Measurements from ENCODE around the gene KANSL3. TPM values are rescaled to one million over a fixed set of nuclear protein-coding genes. Genes with fewer than 3 reads are reported as not detected.
"Not testable (repeated sequence)": the region's sequence is repeated elsewhere in the genome, so short reads cannot be mapped to it uniquely, and the experiment has no call there.

The KANSL3 gene
- total RNA-seq, 1 donor from 2014 or later = 45.8 TPM

DNA sequence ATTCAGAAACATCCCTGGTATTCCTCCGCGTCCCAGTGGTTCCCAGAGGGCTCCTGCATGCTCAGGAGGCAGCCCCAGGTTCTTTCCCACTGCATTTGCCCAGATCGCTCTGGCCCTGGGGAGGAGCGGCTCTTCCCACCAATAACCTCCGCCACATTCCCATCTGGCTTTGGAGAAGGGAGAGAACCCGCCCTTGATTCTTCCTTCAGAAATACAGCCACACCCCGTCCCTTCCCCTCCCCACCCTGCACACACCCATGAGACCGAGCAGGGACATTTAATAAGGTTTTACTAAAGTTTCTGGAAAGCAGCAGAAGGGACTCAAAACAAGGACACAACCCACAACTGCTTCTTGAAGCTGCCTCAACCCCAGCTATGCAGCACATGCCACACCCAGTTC is 79.6 kb downstream of the KANSL3 start:
- Mint-ChIP-seq H3K36me3 (ENCODE audit: low read depth) (no peaks in the 10 kb centered on the region), H3K27me3 (ENCODE audit: low read depth) (no peaks in the 10 kb centered on the region), H3K27ac (no peak overlapping the region), H3K4me3 (ENCODE audit: low read depth) (no peak overlapping the region), H3K4me1 (ENCODE audit: low read depth) (peaks cover 16% of the 10 kb centered on the region), H3K9me3 (no peaks in the 10 kb centered on the region)
- DNase-seq (ENCODE audit: low spot score) = no peak
- intact Hi-C loops (cut with micrococcal nuclease) = loop anchor here (10.0 kb wide), 1 partner anchor 84 kb away; no protein-coding TSS in a partner anchor

GRCh38 chr2:96558061-96558460 is 80.1 kb downstream of the KANSL3 start:
- Mint-ChIP-seq H3K27me3 (ENCODE audit: low read depth) (no peaks in the 10 kb centered on the region), H3K36me3 (ENCODE audit: low read depth) (peaks cover 3% of the 10 kb centered on the region), H3K4me1 (ENCODE audit: low read depth) (peaks cover 19% of the 10 kb centered on the region), H3K4me3 (ENCODE audit: low read depth) (no peak overlapping the region), H3K9me3 (no peaks in the 10 kb centered on the region), H3K27ac (no peak overlapping the region)
- DNase-seq (ENCODE audit: low spot score) = no peak
- intact Hi-C loops (cut with micrococcal nuclease) = loop anchor here (10.0 kb wide), 1 partner anchor 83 kb away; no protein-coding TSS in a partner anchor

DNA sequence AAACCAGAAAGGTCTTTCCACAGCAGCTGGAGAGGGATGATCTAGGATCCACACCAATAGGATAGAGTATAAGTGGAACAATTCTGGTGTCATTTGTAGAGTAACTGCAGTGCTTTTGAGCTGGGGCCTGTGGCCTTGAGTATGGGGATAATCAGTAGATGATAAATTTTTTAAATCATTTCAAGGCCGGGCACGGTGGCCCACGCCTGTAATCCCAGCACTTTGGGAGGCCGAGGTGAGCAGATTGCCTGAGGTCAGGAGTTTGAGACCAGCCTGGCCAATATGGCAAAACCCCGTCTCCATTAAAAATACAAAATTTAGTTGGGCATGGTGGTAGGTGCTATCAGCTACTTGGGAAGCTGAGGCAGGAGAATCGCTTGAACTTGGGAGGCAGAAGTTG is 80.7 kb downstream of the KANSL3 start:
- DNase-seq (ENCODE audit: low spot score); H3K36me3 Mint-ChIP-seq (ENCODE audit: low read depth); H3K4me3 Mint-ChIP-seq (ENCODE audit: low read depth); H3K27ac Mint-ChIP-seq; H3K9me3 Mint-ChIP-seq; H3K27me3 Mint-ChIP-seq (ENCODE audit: low read depth): not testable (repeated sequence)
- H3K4me1 Mint-ChIP-seq (ENCODE audit: low read depth) = peaks cover 19% of the 10 kb centered on the region
- intact Hi-C loops (cut with micrococcal nuclease) = loop anchor here (10.0 kb wide), 1 partner anchor 83 kb away; no protein-coding TSS in a partner anchor

- no peak for DNase-seq (ENCODE audit: low spot score)
- Mint-ChIP-seq H3K4me1 (ENCODE audit: low read depth) (peaks cover 19% of the 10 kb centered on the region), H3K27me3 (ENCODE audit: low read depth) (no peaks in the 10 kb centered on the region), H3K4me3 (ENCODE audit: low read depth) (no peak overlapping the region), H3K36me3 (ENCODE audit: low read depth) (peaks cover 8% of the 10 kb centered on the region), H3K27ac (peak overlapping the region; percentile 13), H3K9me3 (no peaks in the 10 kb centered on the region)
- intact Hi-C loops (cut with micrococcal nuclease) = loop anchor here (10.0 kb wide), 1 partner anchor 82 kb away; no protein-coding TSS in a partner anchor
Measured at GRCh38 chr2:96556441-96557330, 81.4 kb downstream of the KANSL3 start.

DNA sequence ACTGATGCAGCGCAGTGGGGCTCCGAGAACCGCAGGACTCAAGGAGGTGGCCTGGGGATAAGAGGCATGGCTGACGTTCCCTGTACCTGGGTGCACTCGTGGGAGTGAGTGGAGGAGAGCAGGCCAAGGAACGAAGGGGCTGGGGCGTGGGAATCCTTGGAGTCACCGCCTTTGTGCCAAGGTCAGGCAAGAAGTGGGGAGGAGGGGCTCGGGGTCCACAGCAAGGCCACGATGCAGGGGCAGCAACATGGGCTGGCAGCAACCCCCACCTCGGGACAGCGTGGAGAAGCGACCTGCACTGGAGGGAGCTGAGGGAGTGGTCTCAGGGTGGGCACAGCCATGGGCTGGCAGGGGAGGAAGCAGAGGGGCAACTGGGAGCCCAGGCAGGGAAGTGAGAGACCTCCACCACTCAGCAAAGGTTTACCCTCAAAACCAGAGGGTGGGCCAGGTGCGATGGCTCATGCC is 82.9 kb downstream of the KANSL3 start:
- intact Hi-C loops (cut with micrococcal nuclease) = loop anchor here (2.0 to 10.0 kb wide), 2 partner anchors 18 to 80 kb away; partner anchors contain the start of gene ARID5A
- DNase-seq (ENCODE audit: low spot score) = no peak
- Mint-ChIP-seq H3K36me3 (ENCODE audit: low read depth) (peaks cover 8% of the 10 kb centered on the region), H3K4me1 (ENCODE audit: low read depth) (peaks cover 19% of the 10 kb centered on the region), H3K27ac (no peak overlapping the region), H3K9me3 (no peaks in the 10 kb centered on the region), H3K4me3 (ENCODE audit: low read depth) (no peak overlapping the region), H3K27me3 (ENCODE audit: low read depth) (no peaks in the 10 kb centered on the region)

DNA sequence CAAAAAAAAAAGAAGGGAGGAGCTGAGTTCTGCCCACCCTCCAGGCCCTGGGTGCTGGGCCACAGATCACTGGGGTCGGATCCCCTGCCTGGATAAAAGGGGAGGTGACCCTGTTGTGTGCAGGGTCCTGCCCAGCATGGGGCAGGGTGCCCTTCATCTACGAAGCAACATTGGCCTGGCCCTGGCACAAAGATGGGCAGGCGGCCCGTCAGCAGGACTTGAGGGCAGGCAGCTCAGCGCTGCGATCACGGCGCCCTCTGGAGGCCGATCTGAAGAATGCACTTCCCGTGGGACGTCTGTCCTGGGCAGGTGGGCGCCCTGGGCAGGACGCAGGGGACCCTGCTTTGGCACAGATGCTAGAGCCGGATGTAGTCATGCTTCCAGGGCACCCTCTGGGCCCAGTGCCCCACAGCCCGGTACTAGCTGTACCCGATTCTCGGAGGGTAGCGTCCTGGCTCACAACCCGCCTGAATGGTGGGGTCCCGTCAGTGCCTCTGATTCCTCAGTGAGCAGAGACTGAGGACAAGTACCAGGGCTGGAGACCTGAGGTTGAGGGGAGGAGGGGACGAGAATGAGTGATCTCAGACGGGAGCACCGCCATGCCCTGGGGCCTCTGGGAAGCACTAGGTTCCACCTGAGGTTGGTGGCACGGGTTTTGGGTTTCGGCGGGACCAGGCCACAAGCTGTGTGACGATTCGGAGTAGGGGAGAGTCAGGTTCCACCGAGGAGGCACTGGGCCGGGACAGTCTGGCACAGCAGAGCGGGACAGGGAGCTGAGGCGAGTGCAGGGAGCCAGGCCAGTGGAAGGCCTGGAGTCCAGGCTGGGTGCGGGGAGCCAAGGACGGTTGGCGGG is 83.6 kb downstream of the KANSL3 start:
- H3K4me3 Mint-ChIP-seq (ENCODE audit: low read depth) = no peak overlapping the region
- no peak overlapping the region for H3K27ac Mint-ChIP-seq
- H3K36me3 Mint-ChIP-seq (ENCODE audit: low read depth) = peaks cover 12% of the 10 kb centered on the region
- no peaks in the 10 kb centered on the region for H3K27me3 Mint-ChIP-seq (ENCODE audit: low read depth)
- no peaks in the 10 kb centered on the region for H3K9me3 Mint-ChIP-seq
- H3K4me1 Mint-ChIP-seq (ENCODE audit: low read depth) = peaks cover 19% of the 10 kb centered on the region
- peak; percentile 58 for DNase-seq (ENCODE audit: low spot score)
- intact Hi-C loops (cut with micrococcal nuclease) = loop anchor here (1.0 to 10.0 kb wide), 4 partner anchors 18 to 147 kb away; partner anchors contain the start of genes ARID5A and NEURL3

GRCh38 chr2:96553957-96554292 is 84.2 kb downstream of the KANSL3 start:
- not testable (repeated sequence) for H3K4me3 Mint-ChIP-seq (ENCODE audit: low read depth)
- intact Hi-C loops (cut with micrococcal nuclease) = loop anchor here (1.0 to 10.0 kb wide), 4 partner anchors 17 to 147 kb away; partner anchors contain the start of genes ARID5A and NEURL3

DNA sequence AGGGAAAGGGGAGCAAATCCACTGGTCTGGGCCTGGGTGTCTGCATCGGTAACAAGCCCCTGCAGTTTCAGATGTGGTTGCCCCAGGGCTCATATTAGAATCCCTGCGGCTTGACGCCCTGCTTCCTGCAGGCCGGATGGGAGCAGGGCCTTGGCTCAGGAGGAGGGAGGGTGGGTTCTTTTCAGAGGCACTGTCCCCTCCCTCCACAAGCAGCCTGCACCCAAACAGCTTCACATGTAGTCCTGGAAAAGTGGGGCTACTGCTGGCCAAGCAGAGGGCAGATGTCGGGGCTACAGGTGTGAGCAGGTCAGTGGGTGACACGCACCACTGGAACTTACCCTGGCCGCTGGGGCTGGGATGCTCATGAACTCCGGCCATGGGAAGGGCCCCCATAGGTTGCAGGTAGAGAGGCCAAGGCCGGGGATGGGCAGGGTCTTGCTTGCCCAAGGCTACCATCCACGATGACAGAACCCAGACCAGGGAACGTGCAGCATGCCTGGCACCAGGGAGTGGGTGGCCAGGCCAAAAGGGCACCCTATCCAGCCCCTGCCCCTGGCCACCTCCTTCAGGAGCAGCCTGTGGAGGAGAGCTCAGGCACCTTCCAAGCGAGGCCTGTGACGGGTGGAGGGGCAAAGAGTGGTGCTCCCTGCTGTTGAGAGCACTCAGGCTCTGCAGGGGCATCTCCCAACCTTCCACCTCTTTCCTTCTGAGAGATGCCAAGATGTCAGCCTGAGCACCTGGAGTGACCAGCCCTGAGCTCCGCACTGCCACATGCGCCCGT is 84.7 kb downstream of the KANSL3 start:
- intact Hi-C loops (cut with micrococcal nuclease) = loop anchor here (5.0 to 10.0 kb wide), 2 partner anchors 46 to 79 kb away; partner anchors contain the start of gene NEURL3
- H3K4me1 Mint-ChIP-seq (ENCODE audit: low read depth) = peaks cover 19% of the 10 kb centered on the region
- H3K27ac Mint-ChIP-seq = peak overlapping the region; percentile 66
- H3K4me3 Mint-ChIP-seq (ENCODE audit: low read depth) = no peak overlapping the region
- H3K36me3 Mint-ChIP-seq (ENCODE audit: low read depth) = peaks cover 18% of the 10 kb centered on the region
- DNase-seq (ENCODE audit: low spot score) = no peak
- H3K9me3 Mint-ChIP-seq = no peaks in the 10 kb centered on the region
- H3K27me3 Mint-ChIP-seq (ENCODE audit: low read depth) = no peaks in the 10 kb centered on the region

More at GRCh38 chr2:96553957-96554292, 84.2 kb downstream of the KANSL3 start:
- peaks cover 13% of the 10 kb centered on the region for H3K36me3 Mint-ChIP-seq (ENCODE audit: low read depth)
- DNase-seq (ENCODE audit: low spot score); H3K9me3 Mint-ChIP-seq; H3K27me3 Mint-ChIP-seq (ENCODE audit: low read depth): not testable (repeated sequence)
- H3K27ac Mint-ChIP-seq = peak overlapping the region; percentile 66
- H3K4me1 Mint-ChIP-seq (ENCODE audit: low read depth) = peaks cover 19% of the 10 kb centered on the region

DNA sequence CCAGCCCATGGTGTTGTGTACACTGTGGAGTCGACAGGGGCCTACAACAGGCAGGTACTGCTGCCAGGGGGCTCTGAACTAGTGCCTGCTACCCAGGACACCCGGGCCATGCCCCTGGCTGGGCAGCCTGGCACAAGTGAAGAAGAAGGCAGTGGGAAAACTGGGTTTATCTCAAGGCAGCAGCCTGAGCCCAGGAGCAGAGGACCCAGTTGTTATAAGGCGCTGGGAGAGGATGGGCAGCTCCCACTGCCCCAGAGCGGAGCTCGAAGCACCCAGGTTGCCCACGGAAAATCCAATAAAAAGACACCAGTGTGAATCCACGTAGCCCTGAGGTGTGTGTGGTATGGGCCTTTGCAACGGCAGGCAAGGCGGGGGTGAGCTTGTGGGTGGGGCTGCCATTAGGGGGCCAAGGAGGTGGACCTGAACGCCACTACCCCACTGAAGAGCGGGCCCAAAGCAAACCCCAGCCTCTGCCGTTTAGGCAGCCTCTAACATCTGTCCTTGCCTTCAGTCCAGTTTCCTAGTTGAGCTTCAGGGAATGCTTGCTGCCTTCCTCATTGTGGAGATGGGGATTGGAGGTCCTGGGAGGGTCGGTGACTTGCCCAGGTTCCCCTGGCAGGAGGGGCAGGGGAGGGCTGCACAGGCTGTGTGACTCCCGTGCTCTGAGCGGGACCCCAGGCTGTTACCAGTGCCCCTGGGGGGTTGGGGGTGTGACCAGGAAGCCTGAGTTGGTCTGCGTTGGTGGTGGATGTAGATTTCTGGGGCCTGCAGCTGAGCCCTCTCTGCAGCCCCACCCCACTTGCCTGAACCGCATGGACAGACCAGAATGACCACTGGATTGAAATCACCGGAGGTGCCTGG is 85.6 kb downstream of the KANSL3 start:
- Mint-ChIP-seq H3K9me3 (no peaks in the 10 kb centered on the region), H3K36me3 (ENCODE audit: low read depth) (peaks cover 26% of the 10 kb centered on the region), H3K4me3 (ENCODE audit: low read depth) (no peak overlapping the region), H3K4me1 (ENCODE audit: low read depth) (peaks cover 20% of the 10 kb centered on the region), H3K27me3 (ENCODE audit: low read depth) (no peaks in the 10 kb centered on the region), H3K27ac (no peak overlapping the region)
- DNase-seq (ENCODE audit: low spot score) = no peak
- intact Hi-C loops (cut with micrococcal nuclease) = loop anchor here (5.0 to 10.0 kb wide), 2 partner anchors 45 to 78 kb away; partner anchors contain the start of gene NEURL3

DNA sequence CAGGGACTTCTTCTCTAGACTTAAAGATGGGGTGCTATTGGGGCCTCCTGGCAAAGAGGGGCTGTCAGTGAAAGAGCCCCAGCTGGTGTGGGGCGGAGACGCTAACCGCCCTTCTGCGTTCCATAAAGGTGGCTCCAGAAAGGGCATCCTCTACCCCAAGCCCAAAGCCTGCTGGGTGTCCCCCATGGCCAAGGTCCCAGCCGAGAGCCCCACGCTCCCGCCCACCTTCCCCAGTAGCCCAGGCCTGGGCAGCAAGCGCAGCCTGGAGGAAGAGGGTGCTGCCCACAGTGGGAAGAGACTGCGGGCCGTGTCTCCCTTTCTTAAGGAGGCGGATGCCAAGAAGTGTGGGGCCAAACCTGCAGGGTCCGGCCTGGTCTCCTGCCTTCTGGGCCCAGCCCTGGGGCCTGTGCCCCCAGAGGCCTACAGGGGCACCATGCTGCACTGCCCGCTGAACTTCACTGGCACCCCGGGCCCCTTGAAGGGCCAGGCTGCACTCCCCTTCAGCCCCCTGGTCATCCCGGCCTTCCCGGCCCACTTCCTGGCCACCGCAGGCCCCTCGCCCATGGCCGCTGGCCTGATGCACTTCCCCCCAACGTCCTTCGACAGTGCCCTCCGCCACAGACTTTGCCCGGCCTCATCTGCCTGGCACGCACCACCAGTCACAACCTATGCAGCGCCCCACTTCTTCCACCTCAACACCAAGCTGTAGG is 86.4 kb downstream of the KANSL3 start:
- no peak overlapping the region for H3K27ac Mint-ChIP-seq
- intact Hi-C loops (cut with micrococcal nuclease) = loop anchor here (5.0 to 10.0 kb wide), 2 partner anchors 44 to 77 kb away; partner anchors contain the start of gene NEURL3
- peaks cover 34% of the 10 kb centered on the region for H3K36me3 Mint-ChIP-seq (ENCODE audit: low read depth)
- DNase-seq (ENCODE audit: low spot score) = no peak
- no peaks in the 10 kb centered on the region for H3K27me3 Mint-ChIP-seq (ENCODE audit: low read depth)
- no peak overlapping the region for H3K4me3 Mint-ChIP-seq (ENCODE audit: low read depth)
- no peaks in the 10 kb centered on the region for H3K9me3 Mint-ChIP-seq
- H3K4me1 Mint-ChIP-seq (ENCODE audit: low read depth) = peaks cover 20% of the 10 kb centered on the region

Data from activated T-helper 2 cell treated with anti-CD3 and anti-CD28 coated beads, Interferon-gamma antibody, Interleukin-2, Interleukin-4, amounts not matched to agents 10 μg/mL and 5 μg/mL and 100 μg/mL, durations not matched to agents 14 hours and 24 hours and 36 hours (primary cell).